Right lobe of liver (tissue), 4 donors: Measurements from ENCODE around the gene LNX1.

Source experiments
- POLR2A ChIP-seq: fragments of 450-650 bp; IDR thresholded peaks from one replicate; pipeline ENCODE4 v1.6.1; 2017; ENCODE audit warnings: antibody characterized with exemption, mild to moderate bottlenecking
- TF ChIP-seq, protein P1 (sequence below), 4 donors: fragments of 200-600 bp in 3 of 4; fragments of 450-650 bp in 1 of 4; IDR thresholded peaks; one replicate each; pipeline versions ENCODE4 v1.5.1 to v1.8.0; 2016 to 2022; ENCODE audit warnings: antibody characterized with exemption in 4 of 4, mild to moderate bottlenecking in 2 of 4
- donor health status: DM: no; HTN: no; CAD: no.
- donor health status: DM: no; HTN: no; CAD: no.
- donor health status: DM: no; HTN: yes; CAD: no.

DNA sequence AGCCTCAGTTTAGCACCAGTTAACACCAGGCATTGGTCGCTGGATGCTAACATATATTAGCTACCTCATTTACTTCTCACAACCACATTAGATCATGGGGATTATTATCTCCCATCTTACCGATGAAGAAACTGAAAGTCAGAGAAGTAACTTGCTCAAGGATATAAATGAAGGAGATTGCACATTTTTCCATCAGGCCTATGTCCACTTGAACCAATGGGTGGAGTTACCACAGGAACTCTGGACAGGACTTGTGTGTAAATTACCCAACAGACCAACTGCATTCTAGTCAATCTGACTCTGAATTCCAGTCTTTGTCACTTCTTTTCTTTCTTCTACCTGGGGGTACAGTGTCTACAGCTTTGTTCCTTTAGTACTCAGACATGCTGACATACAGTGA is 1.8 kb downstream of the LNX1 start:
- TF ChIP-seq, protein P1, sequence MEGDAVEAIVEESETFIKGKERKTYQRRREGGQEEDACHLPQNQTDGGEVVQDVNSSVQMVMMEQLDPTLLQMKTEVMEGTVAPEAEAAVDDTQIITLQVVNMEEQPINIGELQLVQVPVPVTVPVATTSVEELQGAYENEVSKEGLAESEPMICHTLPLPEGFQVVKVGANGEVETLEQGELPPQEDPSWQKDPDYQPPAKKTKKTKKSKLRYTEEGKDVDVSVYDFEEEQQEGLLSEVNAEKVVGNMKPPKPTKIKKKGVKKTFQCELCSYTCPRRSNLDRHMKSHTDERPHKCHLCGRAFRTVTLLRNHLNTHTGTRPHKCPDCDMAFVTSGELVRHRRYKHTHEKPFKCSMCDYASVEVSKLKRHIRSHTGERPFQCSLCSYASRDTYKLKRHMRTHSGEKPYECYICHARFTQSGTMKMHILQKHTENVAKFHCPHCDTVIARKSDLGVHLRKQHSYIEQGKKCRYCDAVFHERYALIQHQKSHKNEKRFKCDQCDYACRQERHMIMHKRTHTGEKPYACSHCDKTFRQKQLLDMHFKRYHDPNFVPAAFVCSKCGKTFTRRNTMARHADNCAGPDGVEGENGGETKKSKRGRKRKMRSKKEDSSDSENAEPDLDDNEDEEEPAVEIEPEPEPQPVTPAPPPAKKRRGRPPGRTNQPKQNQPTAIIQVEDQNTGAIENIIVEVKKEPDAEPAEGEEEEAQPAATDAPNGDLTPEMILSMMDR (IDR thresholded peaks at IDR 0.05), result no peak
- no peak for TF ChIP-seq POLR2A
